Raji (cell line): ENCODE results near the gene PRMT9.

ENCODE experiments used
- POLR2A ChIP-seq: IDR thresholded peaks from 2 replicates; pipeline ENCODE4 v1.6.1; 2011; ENCODE audit warnings: low read depth, low read length, control low read depth; ENCODE audit not compliant: insufficient read depth

The PRMT9 gene

GRCh38 chr4:147683717-147684700 is at the start of gene PRMT9:
Gene PRMT9, minus strand, starts transcription at chr4:147684163. Its CDS starts 176 bp downstream, at chr4:147683987.
- TF ChIP-seq POLR2A, result peak; percentile 100

GRCh38 chr4:147732518-147733235 is 48.7 kb upstream of the PRMT9 start:
- TF ChIP-seq POLR2A, result no peak

- TF ChIP-seq POLR2A, result peak; percentile 61
These were observed 47.9 kb upstream of the PRMT9 start, which contains the start of gene ARHGAP10 for GRCh38 chr4:147731580-147732517. Gene ARHGAP10, plus strand, starts transcription at chr4:147732088. Its CDS starts 214 bp downstream, at chr4:147732302.

- TF ChIP-seq POLR2A, result no peak
These were observed 46.4 kb upstream of the PRMT9 start for GRCh38 chr4:147730333-147730732.

- no peak for TF ChIP-seq POLR2A
These were observed 43.6 kb upstream of the PRMT9 start for GRCh38 chr4:147727476-147728028.

GRCh38 chr4:147725673-147726072 is 41.7 kb upstream of the PRMT9 start:
- TF ChIP-seq POLR2A, result no peak

- TF ChIP-seq POLR2A, result no peak
These were observed 40.7 kb upstream of the PRMT9 start for GRCh38 chr4:147724468-147725201.

GRCh38 chr4:147723326-147723725 is 39.4 kb upstream of the PRMT9 start:
- no peak for TF ChIP-seq POLR2A

- no peak for TF ChIP-seq POLR2A
These were observed 33.9 kb upstream of the PRMT9 start for GRCh38 chr4:147717878-147718277.

- no peak for TF ChIP-seq POLR2A
These were observed 30.8 kb upstream of the PRMT9 start for GRCh38 chr4:147714575-147715401.

- no peak for TF ChIP-seq POLR2A
These were observed 26.0 kb upstream of the PRMT9 start for GRCh38 chr4:147709999-147710398.

- no peak for TF ChIP-seq POLR2A
These were observed 24.1 kb upstream of the PRMT9 start for GRCh38 chr4:147707892-147708672.
